Raji (cell line): Measurements from ENCODE around the gene KCNQ5.

Experiments
- POLR2A ChIP-seq: IDR thresholded peaks from 2 replicates; pipeline ENCODE4 v1.6.1; 2011; ENCODE audit warnings: low read depth, low read length, control low read depth; ENCODE audit not compliant: insufficient read depth

KCNQ5 gene

GRCh38 chr6:72792692-72793091 is 170.8 kb downstream of the KCNQ5 start:
- no peak for TF ChIP-seq POLR2A

DNA sequence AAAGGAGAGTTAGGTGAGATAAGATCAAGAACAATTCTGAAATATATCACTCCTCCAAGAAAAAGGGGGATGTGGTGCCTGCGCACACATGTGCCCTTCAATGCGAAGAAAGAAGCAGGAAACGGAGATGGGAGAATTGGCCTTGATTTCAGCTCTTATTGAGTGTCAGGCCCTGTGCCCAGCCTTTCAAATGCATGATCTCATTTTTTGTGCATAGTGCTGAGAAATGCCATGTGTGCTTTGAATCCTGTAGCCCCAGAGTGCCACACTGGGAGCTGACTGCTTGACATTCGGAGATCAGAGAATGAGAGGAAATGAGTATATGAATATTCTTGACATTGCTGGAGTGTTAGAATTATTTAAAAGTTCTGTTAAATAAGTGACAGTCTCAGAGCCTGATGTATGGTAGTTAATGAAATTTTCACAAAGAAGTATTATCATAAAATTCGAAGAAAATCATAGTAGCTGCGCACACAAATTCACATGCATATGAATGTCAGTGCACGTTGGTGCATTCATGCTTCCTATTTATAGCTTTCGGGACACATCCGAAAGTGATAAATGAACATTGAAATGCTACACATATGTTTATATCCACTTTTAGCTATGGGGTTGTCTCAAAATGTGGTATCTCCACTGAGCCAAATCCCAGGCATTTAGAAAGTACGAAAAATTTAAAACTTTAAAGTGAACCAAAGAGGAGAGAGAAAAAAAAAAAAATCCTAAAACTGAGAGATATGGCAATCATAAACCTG is 172.0 kb downstream of the KCNQ5 start:
- no peak for TF ChIP-seq POLR2A

GRCh38 chr6:72798196-72798595 is 176.3 kb downstream of the KCNQ5 start:
- TF ChIP-seq POLR2A, result no peak

DNA sequence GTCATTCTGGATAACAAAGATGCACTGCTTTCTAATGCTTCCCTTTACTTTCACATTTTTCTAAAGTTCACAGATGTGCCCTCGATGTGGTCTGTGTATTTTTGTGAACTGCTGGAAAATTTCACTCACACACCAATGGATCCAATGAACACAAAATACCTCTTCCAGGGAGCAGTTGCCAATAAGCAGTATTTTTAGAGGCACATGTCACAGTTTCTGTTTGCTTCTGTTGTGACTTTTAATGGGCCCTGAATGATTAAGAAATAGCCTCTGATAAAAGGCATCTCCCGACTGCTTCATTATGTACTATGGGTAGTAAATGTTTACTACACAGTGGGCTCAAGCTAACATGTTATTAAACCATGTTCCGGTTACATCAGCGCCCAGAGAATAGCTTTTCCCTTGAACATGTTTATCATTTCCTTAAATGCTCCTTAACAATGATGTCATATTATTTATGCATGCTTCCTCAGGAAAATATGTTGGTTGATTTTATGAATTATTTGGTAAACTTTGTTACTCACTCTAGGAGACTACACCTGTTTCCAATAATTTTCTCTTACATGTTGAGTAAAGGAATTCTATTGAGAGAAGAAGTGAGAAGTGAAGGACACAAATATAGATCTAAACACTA is 188.0 kb downstream of the KCNQ5 start:
- TF ChIP-seq POLR2A, result no peak

DNA sequence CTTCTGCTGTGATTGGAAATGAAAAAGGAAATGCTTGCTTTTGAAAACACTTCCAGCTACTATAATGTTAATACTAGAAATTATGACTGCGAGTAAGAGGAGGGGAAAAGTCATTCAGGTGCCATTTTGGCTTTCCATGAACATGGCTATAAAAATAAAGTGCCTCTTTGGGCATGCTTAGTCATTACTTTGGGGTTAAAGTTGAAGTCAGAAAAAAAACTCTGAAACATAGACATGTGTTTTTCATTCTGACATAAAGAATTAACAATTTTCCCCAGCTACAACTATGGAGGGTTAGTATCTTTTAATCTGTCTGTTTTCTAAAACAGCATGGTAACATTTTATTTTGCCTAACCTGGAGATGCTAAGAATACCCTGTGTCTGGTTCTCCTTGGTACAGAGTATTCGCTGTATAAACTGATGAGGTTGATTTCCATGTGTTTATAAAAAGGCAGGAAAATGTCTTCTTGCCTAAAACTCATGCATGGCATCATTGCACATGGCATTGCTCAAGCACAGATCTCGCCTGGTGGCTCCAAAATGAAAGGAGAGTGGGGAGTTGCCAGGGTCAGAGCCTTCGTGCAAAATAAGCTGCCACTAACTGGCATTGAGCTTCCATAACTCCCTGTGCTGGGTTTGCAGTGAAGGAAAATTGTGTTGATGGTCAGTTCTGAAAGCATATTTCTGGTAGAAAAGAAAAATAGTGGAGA is 188.9 kb downstream of the KCNQ5 start:
- TF ChIP-seq POLR2A, result no peak

DNA sequence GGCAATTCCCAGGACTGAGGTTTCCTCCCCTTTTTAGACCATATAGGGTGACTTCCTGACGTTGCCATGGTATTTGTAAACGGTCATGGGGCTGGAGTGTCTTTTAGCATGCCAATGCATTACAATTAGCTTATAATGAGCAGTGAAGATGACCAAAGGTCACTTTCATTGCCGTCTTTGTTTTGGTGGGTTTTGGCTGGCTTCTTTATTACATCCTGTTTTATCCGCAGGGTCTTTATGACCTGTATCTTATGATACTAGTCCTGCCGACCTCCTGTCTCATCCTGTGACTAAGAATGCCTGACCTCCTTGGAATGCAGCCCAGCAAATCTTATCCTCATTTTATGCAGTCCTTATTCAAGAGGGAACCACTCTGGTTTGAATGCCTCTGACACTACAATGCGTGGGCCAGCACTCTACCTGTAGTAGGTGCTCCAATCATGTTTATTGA is 190.1 kb downstream of the KCNQ5 start:
- TF ChIP-seq POLR2A, result no peak

GRCh38 chr6:72813807-72814596 is 192.1 kb downstream of the KCNQ5 start:
- TF ChIP-seq POLR2A, result no peak

GRCh38 chr6:72816022-72816421 is 194.2 kb downstream of the KCNQ5 start:
- no peak for TF ChIP-seq POLR2A

GRCh38 chr6:72817208-72817607 is 195.3 kb downstream of the KCNQ5 start:
- TF ChIP-seq POLR2A, result no peak

GRCh38 chr6:72819609-72820008 is 197.7 kb downstream of the KCNQ5 start:
- TF ChIP-seq POLR2A, result no peak

GRCh38 chr6:72820153-72820552 is 198.3 kb downstream of the KCNQ5 start:
- no peak for TF ChIP-seq POLR2A

DNA sequence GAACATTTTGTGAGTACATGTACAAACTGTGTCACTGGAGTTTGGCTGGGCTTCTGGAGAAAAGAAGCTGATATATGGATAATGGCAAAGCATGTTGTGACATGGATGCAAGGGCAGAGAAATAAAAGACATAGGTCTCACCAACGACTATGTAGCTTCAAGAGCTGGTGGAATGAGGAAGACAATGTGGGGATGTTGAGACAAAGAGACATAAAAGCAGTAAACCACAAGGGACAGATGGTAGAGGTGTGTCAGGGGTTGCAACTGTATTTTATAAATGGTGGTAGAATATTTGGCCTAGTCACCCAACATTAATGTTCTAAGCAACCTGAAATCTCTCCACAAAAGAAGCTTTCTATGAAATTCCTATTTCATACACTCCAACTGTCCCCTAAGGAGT is 199.0 kb downstream of the KCNQ5 start:
- no peak for TF ChIP-seq POLR2A

- TF ChIP-seq POLR2A, result no peak
Measured at GRCh38 chr6:72822023-72822422, 200.2 kb downstream of the KCNQ5 start.

GRCh38 chr6:72822691-72823090 is 200.8 kb downstream of the KCNQ5 start:
- TF ChIP-seq POLR2A, result no peak

DNA sequence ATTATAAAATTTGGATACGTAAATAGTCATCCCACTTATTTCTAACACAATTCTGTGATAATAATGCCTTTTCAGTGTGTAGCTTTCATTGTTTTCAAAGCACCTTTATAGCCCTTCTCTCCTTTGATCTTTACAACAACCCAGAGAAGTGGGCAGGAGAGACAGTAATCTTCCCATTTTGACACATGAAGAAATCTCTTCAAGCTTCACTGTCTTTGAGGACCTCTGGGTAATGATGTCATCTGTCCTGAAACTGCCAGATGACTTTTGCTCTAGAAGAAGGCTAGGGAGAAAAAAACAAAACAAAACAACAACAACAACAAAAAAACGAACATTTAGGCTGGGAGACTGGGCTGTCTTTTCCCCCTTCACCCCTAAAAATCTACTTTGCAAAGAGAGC is 203.0 kb downstream of the KCNQ5 start:
- TF ChIP-seq POLR2A, result no peak

DNA sequence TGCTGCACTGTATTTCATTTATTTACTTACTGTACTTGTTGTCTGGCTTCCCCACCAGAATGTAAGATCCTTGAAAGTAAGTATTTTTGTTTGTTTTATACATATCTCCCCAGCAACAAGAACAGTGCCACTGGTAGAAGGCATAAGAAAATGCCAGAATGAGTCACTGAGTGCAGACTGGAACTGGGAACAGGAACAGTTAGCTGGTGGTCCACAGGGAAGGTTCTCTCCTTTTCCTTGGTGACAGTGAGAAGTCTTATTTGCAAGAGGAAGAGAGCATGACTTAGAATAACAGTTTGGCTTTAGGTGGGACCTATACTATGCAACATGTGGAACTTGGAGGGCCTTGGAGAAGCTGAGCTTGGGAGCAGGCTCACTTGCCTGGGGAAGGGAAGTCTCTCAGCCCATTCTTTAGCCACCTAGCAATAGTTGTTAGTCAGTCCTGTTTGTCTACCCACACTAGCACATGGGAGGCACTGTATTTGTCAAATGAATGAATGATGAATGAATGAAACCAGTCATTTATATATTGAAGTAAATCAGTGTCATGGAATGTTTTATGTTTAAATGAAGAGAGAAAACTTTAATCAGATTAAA is 203.5 kb downstream of the KCNQ5 start:
- no peak for TF ChIP-seq POLR2A

- TF ChIP-seq POLR2A, result no peak
Measured at GRCh38 chr6:72826037-72826436, 204.2 kb downstream of the KCNQ5 start.
